Retinal pigment epithelial cell (primary cell): Measurements from ENCODE around the gene KLK5.
"Not testable (repeated sequence)": the region's sequence is repeated elsewhere in the genome, so short reads cannot be mapped to it uniquely, and the experiment has no call there.

Source experiments
- DNase-seq: peaks from one replicate; pipeline ENCODE4 v3.0.0-alpha.2; 2010; ENCODE audit warnings: low read depth
- H3K4me3 ChIP-seq: 2 replicates; pipeline ENCODE4 v1.5.1; 2011; ENCODE audit warnings: mild to moderate bottlenecking, low read length, control low read depth, moderate library complexity
- TF ChIP-seq, protein P1 (sequence below): conservative IDR thresholded peaks from 2 replicates; pipeline ENCODE4 v1.5.1; 2011; ENCODE audit warnings: low read depth, low read length, control low read depth, inconsistent platforms

The KLK5 gene

DNA sequence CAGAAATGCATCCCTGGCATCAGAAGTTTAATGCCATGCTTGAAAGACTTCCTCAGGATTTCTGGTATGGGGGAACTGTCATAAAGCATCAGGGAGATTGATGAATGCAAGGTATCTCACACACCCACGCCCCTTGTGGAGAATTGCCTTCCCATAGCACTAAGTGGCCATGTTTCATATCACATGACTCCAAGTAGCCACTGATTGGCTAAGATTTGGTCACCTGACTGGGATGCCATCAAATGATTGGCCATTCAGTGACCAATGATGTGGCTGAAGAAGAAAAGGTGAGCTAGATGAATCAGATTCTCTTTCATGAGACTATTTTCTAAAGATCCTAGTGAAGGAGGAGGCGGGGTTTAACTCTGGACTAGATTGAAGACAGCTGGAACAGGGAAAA lies 41.3 kb upstream of the KLK5 start:
- TF ChIP-seq, protein P1, sequence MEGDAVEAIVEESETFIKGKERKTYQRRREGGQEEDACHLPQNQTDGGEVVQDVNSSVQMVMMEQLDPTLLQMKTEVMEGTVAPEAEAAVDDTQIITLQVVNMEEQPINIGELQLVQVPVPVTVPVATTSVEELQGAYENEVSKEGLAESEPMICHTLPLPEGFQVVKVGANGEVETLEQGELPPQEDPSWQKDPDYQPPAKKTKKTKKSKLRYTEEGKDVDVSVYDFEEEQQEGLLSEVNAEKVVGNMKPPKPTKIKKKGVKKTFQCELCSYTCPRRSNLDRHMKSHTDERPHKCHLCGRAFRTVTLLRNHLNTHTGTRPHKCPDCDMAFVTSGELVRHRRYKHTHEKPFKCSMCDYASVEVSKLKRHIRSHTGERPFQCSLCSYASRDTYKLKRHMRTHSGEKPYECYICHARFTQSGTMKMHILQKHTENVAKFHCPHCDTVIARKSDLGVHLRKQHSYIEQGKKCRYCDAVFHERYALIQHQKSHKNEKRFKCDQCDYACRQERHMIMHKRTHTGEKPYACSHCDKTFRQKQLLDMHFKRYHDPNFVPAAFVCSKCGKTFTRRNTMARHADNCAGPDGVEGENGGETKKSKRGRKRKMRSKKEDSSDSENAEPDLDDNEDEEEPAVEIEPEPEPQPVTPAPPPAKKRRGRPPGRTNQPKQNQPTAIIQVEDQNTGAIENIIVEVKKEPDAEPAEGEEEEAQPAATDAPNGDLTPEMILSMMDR = no peak
- DNase-seq = no peak
- no peak overlapping the region for H3K4me3 ChIP-seq

DNA sequence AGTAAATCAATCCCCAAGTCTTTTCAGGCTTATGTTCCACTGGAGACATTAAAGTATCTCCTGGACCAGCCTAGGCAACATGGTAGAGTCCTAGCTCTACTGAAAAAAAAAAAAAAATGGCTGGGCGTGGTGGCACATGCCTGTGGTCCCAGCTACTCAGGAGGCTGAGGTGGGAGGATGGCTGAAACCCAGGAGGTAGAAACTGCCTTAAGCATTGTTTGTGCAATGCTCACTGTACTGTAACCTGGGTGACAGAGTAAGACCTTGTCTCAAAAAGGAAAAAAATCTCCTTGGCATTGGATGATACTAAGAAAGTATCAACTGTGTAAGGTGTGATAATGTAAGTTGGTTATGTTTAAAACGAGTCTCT lies 39.8 kb upstream of the KLK5 start:
- no peak for DNase-seq
- no peak overlapping the region for H3K4me3 ChIP-seq
- TF ChIP-seq, protein P1 = no peak

DNA sequence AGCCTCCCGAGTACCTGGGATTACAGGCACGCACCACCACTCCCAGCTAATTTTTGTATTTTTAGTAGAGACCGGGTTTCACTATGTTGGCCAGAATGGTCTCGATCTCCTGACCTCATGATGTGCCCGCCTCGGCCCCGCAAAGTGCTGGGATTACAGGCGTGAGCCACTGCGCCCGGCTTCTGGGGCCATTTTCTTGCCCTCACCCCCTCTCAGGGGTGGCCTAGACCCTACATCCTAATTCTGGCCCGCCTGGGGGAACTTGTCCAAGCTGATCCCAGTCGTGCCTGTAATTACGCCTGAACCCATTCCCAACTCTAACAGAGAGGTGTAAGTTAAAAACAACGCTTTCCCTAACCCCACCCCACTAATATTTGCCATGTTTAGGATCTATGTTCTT lies 31.6 kb upstream of the KLK5 start:
- DNase-seq, H3K4me3 ChIP-seq: not testable (repeated sequence)

DNA sequence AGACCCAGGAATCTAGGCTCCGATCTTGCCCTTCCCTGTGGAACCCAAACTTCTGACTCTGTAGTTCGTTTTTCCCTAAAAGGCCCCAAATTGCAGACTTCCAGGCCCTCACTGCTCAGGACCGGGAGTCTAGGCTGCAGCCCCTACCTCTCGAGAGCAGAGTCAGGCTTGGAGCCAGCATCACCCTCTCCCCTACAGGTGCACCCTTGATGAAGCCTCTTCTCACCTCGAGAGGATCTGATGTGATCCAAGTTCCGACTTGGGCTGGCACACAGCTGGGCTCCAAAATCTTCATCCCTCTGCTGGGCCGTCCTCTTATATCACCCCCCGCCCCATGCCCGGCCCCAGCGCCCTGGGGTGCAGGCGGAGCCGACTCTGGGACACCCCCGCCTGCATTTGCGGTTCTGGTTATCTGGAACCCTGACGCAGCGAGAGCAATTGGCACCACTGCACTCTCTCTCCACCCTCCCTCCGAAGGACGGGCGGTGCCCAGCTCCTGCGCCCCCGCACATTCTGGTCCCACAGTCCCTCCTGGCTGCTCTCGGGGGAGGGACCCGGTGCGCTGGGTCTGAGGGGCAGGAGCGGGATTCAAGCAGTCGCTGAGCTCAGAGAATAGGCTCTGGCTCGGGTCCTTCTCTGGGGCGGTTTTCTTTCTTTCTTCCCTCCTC lies 30.9 kb upstream of the KLK5 start, which contains the start of gene KLK7:
TSS of gene KLK7 (minus strand) at position 293 of the 668 bp plus-strand sequence. CDS start 1,518 bp downstream, outside the sequence.
- DNase-seq = no peak
- no peak within 1 kb of the TSS for H3K4me3 ChIP-seq
- TF ChIP-seq, protein P1 = no peak

DNA sequence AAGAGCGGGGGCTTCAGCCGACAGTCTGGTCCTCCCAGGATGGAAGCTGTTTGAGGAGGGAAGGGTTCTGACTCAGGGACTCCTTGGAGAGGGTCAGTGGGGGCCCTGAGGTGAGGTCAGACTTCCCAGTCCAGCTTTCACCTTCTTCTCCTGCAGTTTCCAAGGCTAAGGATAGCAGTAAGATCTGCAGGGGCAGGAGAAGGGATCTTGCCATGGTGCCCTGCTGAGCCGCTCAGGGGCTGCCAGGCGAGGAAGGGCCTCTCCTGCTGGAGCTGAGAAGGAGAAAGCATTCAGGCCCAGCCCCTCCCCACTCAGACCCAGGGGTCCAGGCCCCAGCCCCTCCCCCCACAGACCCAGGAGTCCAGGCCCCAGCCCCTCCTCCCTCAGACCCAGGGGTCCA lies 29.3 kb upstream of the KLK5 start:
- no peak for DNase-seq
- no peak overlapping the region for H3K4me3 ChIP-seq
- TF ChIP-seq, protein P1 = no peak

DNA sequence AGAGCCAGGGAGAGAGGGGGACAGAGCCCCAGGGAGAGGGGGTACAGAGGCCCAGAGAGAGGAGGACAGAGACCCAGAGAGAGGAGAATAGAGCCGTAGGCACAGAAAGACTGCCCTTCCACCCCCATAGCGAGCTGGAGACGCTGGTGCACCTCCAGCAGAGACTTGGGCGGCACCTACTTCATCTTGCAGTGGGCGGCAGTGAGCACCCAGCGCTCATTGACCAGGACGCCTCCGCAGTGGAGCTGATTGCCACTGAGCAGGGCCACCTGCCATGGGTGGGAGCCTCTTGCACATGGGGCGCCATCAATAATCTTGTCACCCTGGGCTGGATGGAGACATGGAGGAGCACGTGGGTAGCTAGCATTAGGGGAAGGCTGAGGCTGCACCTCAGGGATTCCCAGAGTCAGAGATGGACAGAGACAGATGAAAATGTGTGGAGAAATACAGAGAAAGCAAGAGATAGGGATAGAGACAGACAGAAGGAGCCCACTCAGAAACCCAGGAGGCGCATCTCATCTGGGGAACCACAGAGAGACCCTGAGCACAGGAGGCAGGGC lies 28.8 kb upstream of the KLK5 start:
- no peak overlapping the region for H3K4me3 ChIP-seq
- TF ChIP-seq, protein P1 = no peak
- no peak for DNase-seq

DNA sequence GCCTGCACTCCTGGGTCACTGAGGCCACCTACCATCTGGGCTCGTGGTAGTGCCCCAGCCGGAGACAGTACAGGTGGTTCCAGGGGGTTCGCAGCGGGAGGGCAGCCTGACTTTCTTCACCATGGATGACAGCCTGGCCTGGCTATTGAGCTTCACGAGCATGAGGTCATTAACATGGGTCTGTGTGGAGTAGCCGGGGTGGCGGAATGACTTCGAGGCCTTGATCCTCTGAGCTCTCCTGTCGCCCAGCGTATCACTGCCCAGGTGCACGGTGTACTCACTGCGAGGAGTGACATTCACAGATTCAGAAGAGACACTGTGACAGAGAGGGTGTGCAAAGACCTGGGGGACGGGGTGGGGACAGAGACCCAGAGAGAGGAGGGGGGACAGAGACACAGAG lies 27.4 kb upstream of the KLK5 start:
- H3K4me3 ChIP-seq = no peak overlapping the region
- TF ChIP-seq, protein P1 = no peak
- DNase-seq = no peak
